ENCODE results near the gene RNF187.

Gene RNF187

DNA sequence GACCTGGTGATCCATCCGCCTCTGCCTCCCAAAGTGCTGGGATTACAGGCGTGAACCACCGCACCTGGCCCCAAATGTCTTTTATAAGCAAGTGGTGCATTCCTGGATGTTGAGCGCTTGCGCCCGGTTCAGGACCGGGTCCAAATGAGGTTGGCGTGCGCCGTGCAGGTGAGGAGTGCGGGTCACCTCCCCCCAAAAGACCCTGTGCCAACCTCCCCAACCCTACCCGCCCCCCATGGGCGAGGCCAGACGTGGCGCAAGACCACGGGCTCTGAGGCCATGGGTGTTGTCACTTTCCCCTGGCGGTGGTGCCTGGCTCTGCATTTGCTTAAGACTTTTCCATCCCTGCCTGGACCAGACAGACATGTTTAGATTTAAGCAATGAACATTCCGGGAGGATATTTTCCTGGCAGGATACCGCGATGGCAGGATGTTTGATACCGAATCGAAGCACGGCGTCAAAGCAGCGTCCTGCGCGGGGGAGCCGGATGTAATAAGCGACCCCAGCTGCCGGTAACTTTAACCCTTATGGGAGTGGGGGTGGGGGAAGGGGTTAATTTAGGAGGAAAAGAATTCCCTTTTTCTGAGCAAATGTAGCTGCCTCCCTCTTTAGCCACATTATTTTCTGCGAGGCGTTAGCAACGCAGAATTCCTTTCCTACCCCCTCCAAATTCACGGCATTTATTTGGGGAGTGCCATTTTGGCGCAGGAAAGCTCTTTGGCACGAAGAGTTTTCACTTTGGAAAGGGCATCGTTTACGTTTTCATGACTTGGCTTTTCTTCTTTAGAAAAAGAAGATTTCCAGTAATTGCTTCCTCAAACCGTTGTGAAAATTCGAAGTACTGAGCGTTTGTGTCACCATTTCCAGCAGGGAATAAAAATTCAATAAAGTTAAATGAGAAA lies 27.8 kb upstream of the RNF187 start:
- TF ChIP-seq FOXP2 (optimal IDR thresholded peaks at IDR 0.05; ENCODE audit: borderline replicate concordance, extremely low read depth, extremely low read length, insufficient read depth): peak; percentile 80
- TF ChIP-seq TAF1 (IDR thresholded peaks at IDR 0.05; ENCODE audit: borderline replicate concordance, insufficient read depth, low read length): no peak

DNA sequence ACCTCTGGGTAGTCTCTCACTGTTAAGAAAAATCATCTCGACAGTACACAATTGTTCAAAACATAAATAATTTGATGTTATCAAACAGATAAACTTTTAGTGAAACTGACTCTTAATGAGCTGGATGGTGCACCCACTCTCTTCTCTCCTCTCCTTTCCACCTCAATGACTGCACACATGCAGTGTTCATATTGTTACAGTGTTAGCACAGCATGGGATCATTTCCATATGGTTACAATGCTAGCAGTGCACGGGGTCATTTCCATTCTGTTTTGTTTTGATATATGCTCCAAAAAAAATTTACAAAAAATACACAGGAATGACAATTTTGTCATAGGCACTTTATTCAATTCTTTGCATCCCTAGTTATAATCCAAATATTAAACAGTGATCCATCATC lies 26.4 kb upstream of the RNF187 start:
- TF ChIP-seq, protein P1, sequence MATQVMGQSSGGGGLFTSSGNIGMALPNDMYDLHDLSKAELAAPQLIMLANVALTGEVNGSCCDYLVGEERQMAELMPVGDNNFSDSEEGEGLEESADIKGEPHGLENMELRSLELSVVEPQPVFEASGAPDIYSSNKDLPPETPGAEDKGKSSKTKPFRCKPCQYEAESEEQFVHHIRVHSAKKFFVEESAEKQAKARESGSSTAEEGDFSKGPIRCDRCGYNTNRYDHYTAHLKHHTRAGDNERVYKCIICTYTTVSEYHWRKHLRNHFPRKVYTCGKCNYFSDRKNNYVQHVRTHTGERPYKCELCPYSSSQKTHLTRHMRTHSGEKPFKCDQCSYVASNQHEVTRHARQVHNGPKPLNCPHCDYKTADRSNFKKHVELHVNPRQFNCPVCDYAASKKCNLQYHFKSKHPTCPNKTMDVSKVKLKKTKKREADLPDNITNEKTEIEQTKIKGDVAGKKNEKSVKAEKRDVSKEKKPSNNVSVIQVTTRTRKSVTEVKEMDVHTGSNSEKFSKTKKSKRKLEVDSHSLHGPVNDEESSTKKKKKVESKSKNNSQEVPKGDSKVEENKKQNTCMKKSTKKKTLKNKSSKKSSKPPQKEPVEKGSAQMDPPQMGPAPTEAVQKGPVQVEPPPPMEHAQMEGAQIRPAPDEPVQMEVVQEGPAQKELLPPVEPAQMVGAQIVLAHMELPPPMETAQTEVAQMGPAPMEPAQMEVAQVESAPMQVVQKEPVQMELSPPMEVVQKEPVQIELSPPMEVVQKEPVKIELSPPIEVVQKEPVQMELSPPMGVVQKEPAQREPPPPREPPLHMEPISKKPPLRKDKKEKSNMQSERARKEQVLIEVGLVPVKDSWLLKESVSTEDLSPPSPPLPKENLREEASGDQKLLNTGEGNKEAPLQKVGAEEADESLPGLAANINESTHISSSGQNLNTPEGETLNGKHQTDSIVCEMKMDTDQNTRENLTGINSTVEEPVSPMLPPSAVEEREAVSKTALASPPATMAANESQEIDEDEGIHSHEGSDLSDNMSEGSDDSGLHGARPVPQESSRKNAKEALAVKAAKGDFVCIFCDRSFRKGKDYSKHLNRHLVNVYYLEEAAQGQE (IDR thresholded peaks at IDR 0.05; ENCODE audit: insufficient read depth in 1 of 2, low read depth in 2 of 2, low read length in 2 of 2): no peak
- TF ChIP-seq FOXP2 (optimal IDR thresholded peaks at IDR 0.05; ENCODE audit: borderline replicate concordance, extremely low read depth, extremely low read length, insufficient read depth) (no peak), POLR2AphosphoS5 (IDR thresholded peaks at IDR 0.05; ENCODE audit: low read depth, low read length) (no peak), SIN3A (IDR thresholded peaks at IDR 0.05; ENCODE audit: borderline replicate concordance, insufficient read depth, low read length) (no peak), TAF1 (IDR thresholded peaks at IDR 0.05; ENCODE audit: borderline replicate concordance, insufficient read depth, low read length) (no peak)

DNA sequence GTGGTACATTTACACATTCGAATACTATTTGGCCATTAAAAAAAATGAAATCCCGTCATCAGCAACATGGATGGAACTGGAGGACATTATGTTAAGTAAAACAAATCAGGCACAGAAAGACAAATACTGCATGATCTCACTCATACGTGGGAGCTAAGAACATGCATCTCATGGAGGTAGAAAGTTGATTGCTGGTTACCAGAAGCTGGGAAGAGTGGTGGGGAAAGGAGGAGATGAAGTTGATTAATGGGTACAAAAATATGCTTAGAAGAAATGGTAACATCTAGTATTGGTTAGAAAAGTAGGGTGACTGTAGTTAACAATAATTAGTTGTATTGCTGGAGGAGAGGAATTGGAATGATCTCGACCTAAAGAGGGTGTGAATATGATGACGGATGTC lies 24.6 kb upstream of the RNF187 start:
- TF ChIP-seq, protein P1 (IDR thresholded peaks at IDR 0.05; ENCODE audit: insufficient read depth in 1 of 2, low read depth in 2 of 2, low read length in 2 of 2): no peak
- TF ChIP-seq FOXP2 (optimal IDR thresholded peaks at IDR 0.05; ENCODE audit: borderline replicate concordance, extremely low read depth, extremely low read length, insufficient read depth): no peak
- no peak for TF ChIP-seq TAF1 (IDR thresholded peaks at IDR 0.05; ENCODE audit: borderline replicate concordance, insufficient read depth, low read length)
- TF ChIP-seq POLR2AphosphoS5 (IDR thresholded peaks at IDR 0.05; ENCODE audit: low read depth, low read length): no peak
- no peak for TF ChIP-seq SIN3A (IDR thresholded peaks at IDR 0.05; ENCODE audit: borderline replicate concordance, insufficient read depth, low read length)

DNA sequence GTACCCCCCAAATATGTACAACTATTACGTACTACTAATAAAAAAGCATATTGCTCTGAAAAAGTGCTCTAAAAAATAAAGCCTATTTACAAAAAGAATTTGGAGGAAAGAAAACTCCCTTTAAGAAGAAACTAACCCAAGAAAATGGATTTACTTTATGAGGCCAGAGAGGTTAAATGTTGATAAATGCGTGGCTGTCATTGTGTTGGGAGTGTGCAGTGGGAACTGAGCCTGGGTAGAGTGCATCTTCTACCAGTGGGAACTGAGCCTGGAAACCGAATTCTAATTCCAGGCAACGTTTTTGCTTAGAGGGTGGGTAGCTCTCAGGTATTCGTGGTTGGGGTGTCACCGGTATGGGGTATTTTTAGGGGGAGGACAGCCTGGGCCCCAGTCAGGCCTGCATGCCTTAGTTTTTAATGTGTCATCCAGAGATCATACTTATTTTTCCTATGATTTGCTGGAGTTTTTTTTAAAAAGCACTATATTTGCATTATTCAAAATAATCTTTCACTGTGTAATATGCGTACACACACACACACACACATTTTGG lies 24.1 kb upstream of the RNF187 start:
- TF ChIP-seq FOXP2 (optimal IDR thresholded peaks at IDR 0.05; ENCODE audit: borderline replicate concordance, extremely low read depth, extremely low read length, insufficient read depth) (no peak), POLR2AphosphoS5 (IDR thresholded peaks at IDR 0.05; ENCODE audit: low read depth, low read length) (no peak), TAF1 (IDR thresholded peaks at IDR 0.05; ENCODE audit: borderline replicate concordance, insufficient read depth, low read length) (no peak), SIN3A (IDR thresholded peaks at IDR 0.05; ENCODE audit: borderline replicate concordance, insufficient read depth, low read length) (no peak)
- TF ChIP-seq, protein P1 (IDR thresholded peaks at IDR 0.05; ENCODE audit: insufficient read depth in 1 of 2, low read depth in 2 of 2, low read length in 2 of 2): no peak

DNA sequence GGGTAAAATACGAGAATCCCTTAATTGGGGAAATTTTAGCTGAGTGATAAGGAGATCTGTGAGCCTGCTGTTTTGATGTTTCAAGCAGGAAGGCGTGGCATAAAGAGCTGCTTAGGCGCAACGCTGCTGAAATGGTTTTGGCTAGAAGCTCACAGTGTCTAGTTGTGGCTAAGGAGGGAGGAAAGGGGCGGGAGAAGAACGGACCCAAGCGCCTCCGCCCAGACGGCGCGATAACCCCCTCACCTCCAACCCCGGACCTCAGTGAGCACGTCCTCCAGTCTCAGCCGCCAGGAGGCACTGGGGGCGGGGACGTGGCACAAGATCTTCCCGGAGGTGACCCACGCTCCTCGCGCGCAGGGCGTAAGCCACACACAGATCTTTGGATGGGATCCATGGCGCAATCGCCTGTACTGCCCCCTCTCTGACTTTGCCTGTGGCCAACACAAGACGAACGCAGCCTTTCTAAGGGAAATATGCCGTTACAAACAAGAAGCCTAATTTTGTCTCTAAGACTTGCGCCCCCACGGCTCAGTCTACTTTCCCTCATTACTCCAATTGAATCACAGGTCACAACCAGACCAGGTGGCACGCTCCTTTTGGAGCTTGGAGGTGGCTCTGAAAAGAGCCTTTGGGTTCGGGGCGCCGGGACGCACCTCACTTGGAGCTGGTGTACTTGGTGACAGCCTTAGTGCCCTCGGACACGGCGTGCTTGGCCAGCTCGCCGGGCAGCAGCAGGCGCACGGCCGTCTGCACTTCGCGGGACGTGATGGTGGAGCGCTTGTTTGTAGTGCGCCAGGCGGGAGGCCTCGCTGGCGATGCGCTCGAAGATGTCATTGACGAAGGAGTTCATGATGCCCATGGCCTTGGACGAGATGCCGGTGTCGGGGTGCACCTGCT lies 23.4 kb upstream of the RNF187 start:
- TF ChIP-seq SIN3A (IDR thresholded peaks at IDR 0.05; ENCODE audit: borderline replicate concordance, insufficient read depth, low read length): no peak
- TF ChIP-seq FOXP2 (optimal IDR thresholded peaks at IDR 0.05; ENCODE audit: borderline replicate concordance, extremely low read depth, extremely low read length, insufficient read depth): no peak
- TF ChIP-seq TAF1 (IDR thresholded peaks at IDR 0.05; ENCODE audit: borderline replicate concordance, insufficient read depth, low read length): no peak
- TF ChIP-seq, protein P1 (IDR thresholded peaks at IDR 0.05; ENCODE audit: insufficient read depth in 1 of 2, low read depth in 2 of 2, low read length in 2 of 2): no peak
- TF ChIP-seq POLR2AphosphoS5 (IDR thresholded peaks at IDR 0.05; ENCODE audit: low read depth, low read length): no peak

All from PFSK-1 (cell line).